Peyer's patch (tissue), 4 donors: Measurements from ENCODE around the gene STON2.

Source experiments
- CTCF ChIP-seq, 6 experiments: fragments of 450-650 bp in 4 of 6; fragments of 200-600 bp in 2 of 6; sonication (generic) in 1 of 6; IDR thresholded peaks; one replicate each; pipeline ENCODE4 v1.5.1; 2017 to 2019; ENCODE audit warnings: antibody characterized with exemption in 6 of 6, mild to moderate bottlenecking in 3 of 6, moderate library complexity in 1 of 6
- POLR2A ChIP-seq, 2 donors: fragments of 450-650 bp; IDR thresholded peaks; one replicate each; pipeline ENCODE4 v1.5.1; 2017; ENCODE audit warnings: antibody characterized with exemption in 2 of 2, mild to moderate bottlenecking in 2 of 2, moderate library complexity in 2 of 2

- TF ChIP-seq CTCF (IDR thresholded peaks at IDR 0.05) (no peak), POLR2A (IDR thresholded peaks at IDR 0.05) (no peak)
Measured at GRCh38 chr14:81234278-81234677, 165.8 kb downstream of the STON2 start.
